GM12864 (cell line): Measurements from ENCODE around the gene CCNL2.

Source experiments
- DNase-seq: peaks from one replicate; pipeline ENCODE4 v3.0.0-alpha.2; 2011; ENCODE audit warnings: low read depth
- H3K4me3 ChIP-seq: 2 replicates; pipeline ENCODE4 v1.5.1; 2011; ENCODE audit warnings: mild to moderate bottlenecking, low read depth, low read length, control low read depth
- CTCF ChIP-seq: IDR thresholded peaks from 2 replicates; pipeline ENCODE4 v1.5.1; 2011; ENCODE audit warnings: low read depth, mild to moderate bottlenecking, moderate library complexity, low read length, control low read depth, inconsistent platforms; ENCODE audit errors: missing control alignments

CCNL2 gene

DNA sequence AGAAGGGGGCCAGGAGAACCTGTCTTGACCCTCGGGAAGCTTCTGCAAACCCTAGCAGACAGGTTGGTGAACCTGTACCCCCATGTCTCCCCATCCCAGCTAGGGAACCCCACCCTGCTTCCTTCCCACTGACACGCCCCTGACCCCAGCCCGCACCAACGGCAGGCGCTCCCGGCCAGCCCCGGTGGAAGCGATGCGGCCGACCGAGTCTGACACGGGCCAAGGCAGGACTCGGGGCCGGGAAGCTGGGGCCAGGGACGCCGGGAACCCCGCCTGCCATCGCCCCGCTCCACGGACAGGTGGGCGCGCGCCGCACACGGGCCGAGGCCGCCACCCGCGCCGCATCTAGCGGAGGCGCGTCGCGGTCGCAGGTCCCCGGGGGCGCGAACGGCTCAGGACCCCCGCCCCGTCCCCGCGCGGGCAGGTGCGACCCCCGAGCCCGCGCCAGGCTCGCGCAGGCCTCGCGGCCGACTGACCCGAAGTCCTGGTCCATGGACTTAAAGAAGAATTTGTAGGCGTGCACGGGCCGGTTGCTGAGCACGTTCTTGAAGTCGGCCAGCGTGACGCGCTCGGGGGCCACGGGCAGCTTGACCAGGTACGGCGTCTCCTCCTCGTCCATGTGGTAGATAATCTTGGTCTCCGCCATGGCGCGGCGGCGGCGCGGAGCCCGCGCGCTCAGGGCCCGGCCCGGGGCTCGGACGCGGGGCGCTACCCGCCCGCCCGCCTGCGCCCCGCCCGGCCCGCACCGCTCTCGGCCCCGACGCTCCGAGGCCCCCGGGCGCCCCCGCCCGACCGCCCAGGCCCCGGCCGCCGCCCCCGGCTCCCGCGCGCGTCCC is 50.5 kb downstream of the CCNL2 start:
- H3K4me3 ChIP-seq = peak overlapping the region; percentile 82
- DNase-seq = no peak
- no peak for TF ChIP-seq CTCF

GRCh38 chr1:1347663-1348419 is 51.3 kb downstream of the CCNL2 start:
- DNase-seq = no peak
- peak overlapping the region; percentile 82 for H3K4me3 ChIP-seq
- no peak for TF ChIP-seq CTCF

- TF ChIP-seq CTCF = no peak
- H3K4me3 ChIP-seq = no peak overlapping the region
- no peak for DNase-seq
Measured at GRCh38 chr1:1347026-1347595, 52.0 kb downstream of the CCNL2 start.

DNA sequence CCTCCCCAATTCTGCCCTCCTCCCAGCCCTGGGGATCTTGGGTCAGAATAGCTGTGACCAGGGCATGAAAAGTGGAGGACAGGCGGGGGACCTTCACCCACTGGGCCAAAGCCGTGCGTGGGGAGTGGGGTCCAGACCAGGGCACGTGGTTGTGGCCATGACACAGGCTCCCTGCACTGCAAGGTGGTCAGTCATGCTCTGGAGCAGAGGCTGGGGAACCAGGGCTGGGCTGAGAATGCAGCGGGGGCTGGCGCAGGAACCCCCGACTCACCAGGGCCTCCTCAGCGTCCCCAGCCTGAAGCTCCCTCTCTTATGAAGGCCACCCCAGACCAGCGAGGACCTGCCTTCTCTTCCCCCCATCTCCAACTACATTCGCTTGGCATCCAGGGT is 52.6 kb downstream of the CCNL2 start:
- no peak for DNase-seq
- TF ChIP-seq CTCF = no peak
- H3K4me3 ChIP-seq = no peak overlapping the region

DNA sequence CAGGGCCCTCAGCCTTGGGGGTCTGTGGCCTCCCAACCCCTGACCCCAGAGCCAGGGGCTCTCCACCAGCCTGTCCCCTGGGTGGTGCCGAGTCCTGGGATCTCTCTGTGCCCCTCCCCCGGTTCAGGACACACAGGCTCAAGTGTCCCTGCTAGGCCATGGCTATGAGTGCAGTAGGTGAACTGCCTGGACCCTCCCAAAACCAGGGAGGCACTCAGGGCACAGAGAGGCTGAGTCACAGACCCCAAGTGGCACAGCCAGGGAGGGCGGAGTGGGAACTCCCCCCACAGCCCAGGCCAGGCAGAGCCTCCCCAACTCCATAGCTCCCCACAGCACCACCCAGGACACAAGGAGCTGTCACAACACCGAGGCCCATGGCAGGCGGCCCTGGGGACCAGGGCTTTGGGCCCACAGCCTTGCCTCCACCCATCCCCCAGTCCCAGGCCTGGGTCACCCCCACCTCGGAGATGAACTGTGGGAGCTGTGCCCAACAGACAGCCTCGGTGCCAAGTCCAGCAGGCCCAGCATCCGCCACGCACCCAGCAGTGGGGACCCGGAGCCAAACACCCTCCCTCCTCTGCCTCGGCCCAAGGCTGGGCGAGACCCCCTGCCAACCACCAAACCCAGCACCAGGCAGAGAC is 53.2 kb downstream of the CCNL2 start:
- H3K4me3 ChIP-seq = no peak overlapping the region
- TF ChIP-seq CTCF = no peak
- no peak for DNase-seq

GRCh38 chr1:1345384-1345783 is 53.8 kb downstream of the CCNL2 start:
- no peak for DNase-seq
- TF ChIP-seq CTCF = no peak
- no peak overlapping the region for H3K4me3 ChIP-seq
